ENCODE data around the gene DDAH1. TPM values are rescaled to one million over a fixed set of nuclear protein-coding genes. Genes with fewer than 3 reads are reported as not detected.

Gene DDAH1
- total and polyA plus RNA-seq, 2 donors (not counting 3 experiments of a cell fraction or from before 2014, with no cell fraction given): 44.0 to 75.2 TPM

DNA sequence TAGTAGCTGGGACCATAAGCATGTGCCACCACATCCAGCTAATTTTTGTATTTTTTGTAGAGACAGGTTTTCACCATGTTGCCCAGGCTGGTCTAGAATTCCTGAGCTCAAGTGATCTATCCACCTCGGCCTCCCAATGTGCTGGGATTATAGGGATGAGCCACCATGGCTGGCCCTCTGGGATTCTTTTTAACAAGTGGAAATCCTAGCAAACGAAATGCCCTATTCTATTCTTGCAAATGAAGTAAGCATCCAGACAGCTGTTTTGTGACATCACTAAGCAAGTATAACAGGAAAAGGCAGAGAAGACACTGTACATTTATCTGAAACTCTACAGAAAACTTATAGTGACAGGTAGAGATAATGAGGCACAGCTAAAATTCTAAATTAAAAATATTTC, 86.4 kb downstream of the DDAH1 start:
- Histone ChIP-seq H3K36me3 (ENCODE audit: control insufficient read depth in 2 of 2, extremely low read depth in 1 of 2, insufficient read depth in 2 of 2, low read length in 2 of 2) (no peaks in the 10 kb centered on the region), H3K4me1 (ENCODE audit: control insufficient read depth, extremely low read depth, insufficient read depth, low read length) (peaks cover 24% of the 10 kb centered on the region), H3K9me1 (replicated peaks; ENCODE audit: control insufficient read depth, extremely low read depth, insufficient read depth, low read length) (no peaks in the 10 kb centered on the region), H4K20me1 (replicated peaks; ENCODE audit: control insufficient read depth, extremely low read depth, insufficient read depth, low read length) (no peaks in the 10 kb centered on the region), H3K4me3 (replicated peaks in 1 of 3; ENCODE audit: insufficient read depth in 1 of 3, low read depth in 1 of 3, low read length in 3 of 3) (no peak overlapping the region), H3K9me3 (replicated peaks; ENCODE audit: control insufficient read depth, insufficient read depth, low read length) (no peaks in the 10 kb centered on the region), H2AFZ (ENCODE audit: low read depth, low read length) (no peak overlapping the region), H3K27me3 (ENCODE audit: control insufficient read depth in 2 of 2, insufficient read depth in 2 of 2, low read length in 2 of 2) (no peaks in the 10 kb centered on the region), H3K27ac (ENCODE audit: insufficient read depth, low read depth, low read length) (no peak overlapping the region), H3K9ac (replicated peaks; ENCODE audit: extremely low read depth, insufficient read depth, low read length) (no peak overlapping the region), H3K79me2 (ENCODE audit: control insufficient read depth, insufficient read depth, low read length) (peaks cover 45% of the 10 kb centered on the region), H3K4me2 (ENCODE audit: insufficient read depth, low read length) (no peak overlapping the region)
- DNase-seq (ENCODE audit: low read depth, low spot score) (no peak), FAIRE-seq (no peak)
- ChIA-PET POLR2A (no interaction called here), CTCF (interaction anchor here (1.0 to 1.6 kb wide), 2 partner anchors 16 to 28 kb away, joined by 3 to 4 read pairs; no protein-coding TSS in a partner anchor)
- dilution Hi-C loops (cut with MboI; ENCODE audit: extremely low pct_ligation_motif_present, low sequenced_read_pairs) (no loop called here), intact Hi-C loops (cut with micrococcal nuclease) (no loop called here)
- TF ChIP-seq FOS (IDR thresholded peaks at IDR 0.05; ENCODE audit: borderline replicate concordance, insufficient read depth, low read length): no peak
- TF ChIP-seq POLR2AphosphoS5 (IDR thresholded peaks at IDR 0.05; ENCODE audit: insufficient read depth, low read depth, low read length): no peak
- TF ChIP-seq MYC (IDR thresholded peaks at IDR 0.05; ENCODE audit: low read depth, low read length): no peak
- no peak for TF ChIP-seq JUN (IDR thresholded peaks at IDR 0.05; ENCODE audit: borderline replicate concordance, insufficient read depth, insufficient read length, low read depth)
- TF ChIP-seq POLR2A (IDR thresholded peaks at IDR 0.05; ENCODE audit: low read depth, low read length): no peak
- TF ChIP-seq EZH2 (IDR thresholded peaks at IDR 0.05; ENCODE audit: borderline replicate concordance, low read depth, low read length, severe bottlenecking): no peak
- no peak for TF ChIP-seq GATA2 (IDR thresholded peaks at IDR 0.05; ENCODE audit: insufficient read depth, insufficient read length, low read depth, low read length)
- TF ChIP-seq, protein P1, sequence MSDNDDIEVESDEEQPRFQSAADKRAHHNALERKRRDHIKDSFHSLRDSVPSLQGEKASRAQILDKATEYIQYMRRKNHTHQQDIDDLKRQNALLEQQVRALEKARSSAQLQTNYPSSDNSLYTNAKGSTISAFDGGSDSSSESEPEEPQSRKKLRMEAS (IDR thresholded peaks at IDR 0.05; ENCODE audit: insufficient read depth, insufficient read length): no peak
- TF ChIP-seq, protein P2, sequence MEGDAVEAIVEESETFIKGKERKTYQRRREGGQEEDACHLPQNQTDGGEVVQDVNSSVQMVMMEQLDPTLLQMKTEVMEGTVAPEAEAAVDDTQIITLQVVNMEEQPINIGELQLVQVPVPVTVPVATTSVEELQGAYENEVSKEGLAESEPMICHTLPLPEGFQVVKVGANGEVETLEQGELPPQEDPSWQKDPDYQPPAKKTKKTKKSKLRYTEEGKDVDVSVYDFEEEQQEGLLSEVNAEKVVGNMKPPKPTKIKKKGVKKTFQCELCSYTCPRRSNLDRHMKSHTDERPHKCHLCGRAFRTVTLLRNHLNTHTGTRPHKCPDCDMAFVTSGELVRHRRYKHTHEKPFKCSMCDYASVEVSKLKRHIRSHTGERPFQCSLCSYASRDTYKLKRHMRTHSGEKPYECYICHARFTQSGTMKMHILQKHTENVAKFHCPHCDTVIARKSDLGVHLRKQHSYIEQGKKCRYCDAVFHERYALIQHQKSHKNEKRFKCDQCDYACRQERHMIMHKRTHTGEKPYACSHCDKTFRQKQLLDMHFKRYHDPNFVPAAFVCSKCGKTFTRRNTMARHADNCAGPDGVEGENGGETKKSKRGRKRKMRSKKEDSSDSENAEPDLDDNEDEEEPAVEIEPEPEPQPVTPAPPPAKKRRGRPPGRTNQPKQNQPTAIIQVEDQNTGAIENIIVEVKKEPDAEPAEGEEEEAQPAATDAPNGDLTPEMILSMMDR (IDR thresholded peaks at IDR 0.05; ENCODE audit: extremely low read depth in 1 of 2, insufficient read depth in 1 of 2, low read depth in 1 of 2, low read length in 2 of 2): no peak
- BruUV-seq (replicated peaks): no TSS peak
